PC-3 (cell line): ENCODE measurements around the gene SLC16A3. TPM values are rescaled to one million over a fixed set of nuclear protein-coding genes. Genes with fewer than 3 reads are reported as not detected.

Experiments
- ATAC-seq: fragments of 200-7000 bp; cut with Tn5 transposase; 2 replicates; pipeline ENCODE4 v1.9.1; 2020; ENCODE audit warnings: mild to moderate bottlenecking, moderate library complexity
- BruUV-seq: library from RNA; stranded (reverse); fragments of 400-500 nt; replicated peaks from 2 replicates; lab custom pipeline; 2021; lab: Mats Ljungman, UMichigan
- CTCF ChIA-PET: fragments of 300-600 bp; sonication (Branson Sonifier 250); formaldehyde crosslinking; loops from one replicate; lab custom pipeline; 2022; ENCODE audit warnings: antibody characterized with exemption; lab: Charles Lee
- POLR2A ChIA-PET: fragments of 300-600 bp; sonication (Branson Sonifier 250); formaldehyde crosslinking; loops from one replicate; lab custom pipeline; 2022; ENCODE audit warnings: antibody characterized with exemption; ENCODE audit not compliant: unreplicated experiment; lab: Charles Lee
- DNase-seq: peaks from one replicate; pipeline ENCODE4 v3.0.0-alpha.2; 2015
- H2AFZ ChIP-seq: fragments of 300-600 bp; sonication (generic); 2 replicates; pipeline ENCODE4 v1.6.0; 2016; ENCODE audit warnings: antibody characterized with exemption, low read length
- H3F3A ChIP-seq: fragments of 300-600 bp; sonication (generic); one replicate; pipeline ENCODE4 v1.6.0; 2017; ENCODE audit warnings: antibody characterized with exemption, low read length, control low read depth, mild to moderate bottlenecking; ENCODE audit not compliant: unreplicated experiment
- H3K27ac ChIP-seq: fragments of 300-600 bp; sonication (generic); 2 replicates; pipeline ENCODE4 v1.5.1; 2016; ENCODE audit warnings: mild to moderate bottlenecking, low read length
- H3K27me3 ChIP-seq: fragments of 300-600 bp; sonication (generic); 2 replicates; pipeline ENCODE4 v1.6.1; 2016; ENCODE audit warnings: low read length, mixed read lengths
- H3K36me3 ChIP-seq: fragments of 300-600 bp; sonication (generic); 2 replicates; pipeline ENCODE4 v1.6.1; 2016; ENCODE audit warnings: low read depth, mixed run types, low read length, mixed read lengths
- H3K4me1 ChIP-seq: fragments of 300-600 bp; sonication (generic); 2 replicates; pipeline ENCODE4 v1.5.1; 2016; ENCODE audit warnings: low read length; ENCODE audit not compliant: insufficient read depth
- H3K4me2 ChIP-seq: fragments of 300-600 bp; sonication (generic); 2 replicates; pipeline ENCODE4 v1.6.0; 2016; ENCODE audit warnings: low read length
- H3K4me3 ChIP-seq: fragments of 300-600 bp; sonication (generic); 2 replicates; pipeline ENCODE4 v1.5.1; 2016; ENCODE audit warnings: mild to moderate bottlenecking, low read length, mixed read lengths
- H3K79me2 ChIP-seq: fragments of 300-600 bp; sonication (generic); 2 replicates; pipeline ENCODE4 v1.6.1; 2017; ENCODE audit warnings: low read length, mixed read lengths
- H3K9ac ChIP-seq: fragments of 300-600 bp; sonication (generic); 2 replicates; pipeline ENCODE4 v1.6.0; 2016; ENCODE audit warnings: mild to moderate bottlenecking, low read length
- H3K9me2 ChIP-seq: fragments of 300-600 bp; sonication (generic); replicated peaks from 2 replicates; pipeline ENCODE4 v1.6.1; 2016; ENCODE audit warnings: mixed run types, low read length, mixed read lengths
- H3K9me3 ChIP-seq: fragments of 300-600 bp; sonication (generic); 2 replicates; pipeline ENCODE4 v1.6.1; 2016; ENCODE audit warnings: low read length, mixed read lengths
- H4K20me1 ChIP-seq: fragments of 300-600 bp; sonication (generic); 2 replicates; pipeline ENCODE4 v1.6.1; 2016; ENCODE audit warnings: low read length, mixed read lengths
- EZH2 ChIP-seq: fragments of 300-600 bp; sonication (generic); IDR thresholded peaks from one replicate; pipeline ENCODE4 v1.6.1; 2017; ENCODE audit warnings: antibody characterized with exemption, mild to moderate bottlenecking, low read length; ENCODE audit not compliant: unreplicated experiment
- EZH2phosphoT487 ChIP-seq: fragments of 300-600 bp; sonication (generic); IDR thresholded peaks from 2 replicates; pipeline ENCODE4 v1.6.1; 2018; ENCODE audit warnings: mild to moderate bottlenecking, antibody characterized with exemption, low read length, borderline replicate concordance
- intact Hi-C: fragments of 100-400 bp; cut with micrococcal nuclease; formaldehyde crosslinking; loops from 2 replicates; pipeline ENCODE4 v1.9.0; 2023
- total RNA-seq: library from RNA; depleted of rRNA; stranded (reverse); fragments of >200 nt; gene quantifications from 2 replicates; pipeline ENCODE4 v1.2.3, GENCODE V29; 2014
- TF ChIP-seq, protein P1 (sequence below): fragments of 300-600 bp; sonication (generic); conservative IDR thresholded peaks from 2 replicates; pipeline ENCODE4 v1.5.1; 2017; ENCODE audit warnings: antibody characterized with exemption, low read depth, mild to moderate bottlenecking, low read length

The SLC16A3 gene
- total RNA-seq, 1 experiment from 2014 or later = 286 TPM

DNA sequence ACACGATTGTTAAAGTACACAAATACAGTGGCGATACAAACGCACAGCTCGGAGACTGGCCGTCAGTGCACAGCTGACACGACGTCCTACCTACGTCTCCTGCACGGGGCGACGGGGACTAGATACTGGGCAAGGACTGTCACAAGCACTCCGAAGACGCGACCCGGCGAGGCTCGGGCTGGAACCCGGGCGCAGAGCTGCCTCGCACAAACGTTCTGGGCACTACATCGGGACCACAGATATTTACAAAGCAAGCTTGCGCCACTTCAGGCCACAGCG is 13.8 kb downstream of the SLC16A3 start:
- no peak for TF ChIP-seq EZH2
- TF ChIP-seq, protein P1, sequence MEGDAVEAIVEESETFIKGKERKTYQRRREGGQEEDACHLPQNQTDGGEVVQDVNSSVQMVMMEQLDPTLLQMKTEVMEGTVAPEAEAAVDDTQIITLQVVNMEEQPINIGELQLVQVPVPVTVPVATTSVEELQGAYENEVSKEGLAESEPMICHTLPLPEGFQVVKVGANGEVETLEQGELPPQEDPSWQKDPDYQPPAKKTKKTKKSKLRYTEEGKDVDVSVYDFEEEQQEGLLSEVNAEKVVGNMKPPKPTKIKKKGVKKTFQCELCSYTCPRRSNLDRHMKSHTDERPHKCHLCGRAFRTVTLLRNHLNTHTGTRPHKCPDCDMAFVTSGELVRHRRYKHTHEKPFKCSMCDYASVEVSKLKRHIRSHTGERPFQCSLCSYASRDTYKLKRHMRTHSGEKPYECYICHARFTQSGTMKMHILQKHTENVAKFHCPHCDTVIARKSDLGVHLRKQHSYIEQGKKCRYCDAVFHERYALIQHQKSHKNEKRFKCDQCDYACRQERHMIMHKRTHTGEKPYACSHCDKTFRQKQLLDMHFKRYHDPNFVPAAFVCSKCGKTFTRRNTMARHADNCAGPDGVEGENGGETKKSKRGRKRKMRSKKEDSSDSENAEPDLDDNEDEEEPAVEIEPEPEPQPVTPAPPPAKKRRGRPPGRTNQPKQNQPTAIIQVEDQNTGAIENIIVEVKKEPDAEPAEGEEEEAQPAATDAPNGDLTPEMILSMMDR = no peak
- TF ChIP-seq EZH2phosphoT487 = no peak
- H3K79me2 ChIP-seq = peaks cover 30% of the 10 kb centered on the region
- no peak overlapping the region for H2AFZ ChIP-seq
- ATAC-seq (no peak), DNase-seq (no peak)
- H3K36me3 ChIP-seq = peaks cover 42% of the 10 kb centered on the region
- intact Hi-C loops = loop anchor here (5.0 to 10.0 kb wide), 2 partner anchors 35 to 212 kb away; partner anchors contain the start of genes CYBC1 and NARF
- peaks cover 32% of the 10 kb centered on the region for H4K20me1 ChIP-seq
- ChIA-PET POLR2A (interaction anchor here (0.6 kb wide), 1 partner anchor 55 kb away, joined by 3 read pairs; no protein-coding TSS in a partner anchor), CTCF (interaction anchor here (0.6 to 1.8 kb wide), 3 partner anchors 36 to 212 kb away, joined by 3 to 5 read pairs (median 3); no protein-coding TSS in a partner anchor)
- no peaks in the 10 kb centered on the region for H3K9me2 ChIP-seq
- H3K9me3 ChIP-seq = no peaks in the 10 kb centered on the region
- peaks cover 55% of the 10 kb centered on the region for H3K4me1 ChIP-seq
- H3K4me2 ChIP-seq = no peak overlapping the region
- H3K27me3 ChIP-seq = no peaks in the 10 kb centered on the region
- H3K4me3 ChIP-seq = no peak overlapping the region
- BruUV-seq = no TSS peak
- H3F3A ChIP-seq = peaks cover 68% of the 10 kb centered on the region
- H3K9ac ChIP-seq = no peak overlapping the region
- H3K27ac ChIP-seq = no peak overlapping the region

DNA sequence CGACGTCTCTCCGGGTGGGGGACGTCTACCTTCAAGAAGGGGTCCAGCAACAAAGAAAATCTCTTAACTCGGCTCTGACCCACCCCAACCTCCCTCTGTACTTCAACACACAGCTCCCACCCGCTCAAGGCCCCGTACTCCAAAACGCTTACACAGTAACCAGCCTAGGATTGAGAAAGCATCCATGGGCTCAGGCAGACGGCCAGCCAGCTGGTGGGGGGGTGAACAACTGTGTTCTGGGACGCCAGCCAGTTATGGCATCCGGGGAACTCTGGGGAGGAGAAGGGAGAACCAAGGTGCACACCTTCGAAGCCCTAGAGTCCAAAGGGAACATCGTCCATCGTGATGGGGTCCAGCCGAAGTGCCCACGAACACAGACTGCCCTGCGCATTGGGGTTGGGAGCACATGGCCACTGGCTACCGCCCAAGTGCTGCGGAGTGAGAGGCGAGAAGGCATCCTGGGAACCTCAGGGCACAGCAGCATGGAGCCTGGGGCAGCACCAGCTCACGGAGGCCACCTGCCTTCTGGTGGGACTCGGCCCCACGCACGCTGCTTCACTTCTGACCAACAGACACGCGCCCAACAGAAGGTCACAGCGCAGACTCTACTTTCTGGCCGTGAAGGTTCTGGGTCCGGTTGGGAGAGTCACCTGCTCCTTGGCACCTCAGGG is 14.3 kb downstream of the SLC16A3 start:
- H3K27ac ChIP-seq = no peak overlapping the region
- H3K9me2 ChIP-seq = no peaks in the 10 kb centered on the region
- no peak overlapping the region for H3K9ac ChIP-seq
- peaks cover 47% of the 10 kb centered on the region for H3K36me3 ChIP-seq
- H3F3A ChIP-seq = peaks cover 72% of the 10 kb centered on the region
- no peak overlapping the region for H3K4me2 ChIP-seq
- intact Hi-C loops = loop anchor here (5.0 to 10.0 kb wide), 2 partner anchors 36 to 212 kb away; partner anchors contain the start of genes CYBC1 and NARF
- TSS peak; percentile 5 for BruUV-seq
- POLR2A ChIA-PET = no interaction called here
- CTCF ChIA-PET = interaction anchor here (0.6 to 1.8 kb wide), 3 partner anchors 37 to 212 kb away, joined by 3 to 5 read pairs (median 3); no protein-coding TSS in a partner anchor
- no peaks in the 10 kb centered on the region for H3K27me3 ChIP-seq
- TF ChIP-seq EZH2phosphoT487 (no peak), EZH2 (no peak)
- TF ChIP-seq, protein P1 = no peak
- ATAC-seq (no peak), DNase-seq (peak; percentile 54)
- peaks cover 26% of the 10 kb centered on the region for H3K79me2 ChIP-seq
- peaks cover 31% of the 10 kb centered on the region for H4K20me1 ChIP-seq
- H3K4me3 ChIP-seq = no peak overlapping the region
- H2AFZ ChIP-seq = no peak overlapping the region
- H3K4me1 ChIP-seq = peaks cover 55% of the 10 kb centered on the region
- H3K9me3 ChIP-seq = no peaks in the 10 kb centered on the region
